ENCODE results near the gene EPHA6.

DNA sequence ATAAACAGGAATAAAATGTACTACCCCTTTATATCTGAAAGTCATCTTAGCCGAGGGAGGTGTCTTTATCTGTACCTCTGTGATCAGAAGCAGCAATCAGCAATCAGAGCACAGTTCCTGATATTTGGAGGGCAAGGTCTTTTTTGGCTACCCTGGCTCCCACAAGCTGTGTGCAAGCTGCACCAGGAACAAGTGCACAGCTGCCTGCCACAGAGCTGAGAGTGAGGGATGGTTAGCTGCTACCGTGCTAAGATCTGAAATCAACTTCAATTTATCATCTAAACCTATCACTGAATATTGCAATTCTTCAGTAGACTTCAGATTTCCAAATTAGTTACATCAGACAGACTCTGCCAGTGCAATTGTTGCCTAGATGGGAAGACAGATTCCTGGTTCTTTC, 545.6 kb downstream of the EPHA6 start:
- TF ChIP-seq EP300 (IDR thresholded peaks at IDR 0.05; ENCODE audit: low read length) (no peak), JUND (IDR thresholded peaks at IDR 0.05; ENCODE audit: borderline replicate concordance, low read depth, low read length) (no peak), JUND (tag; IDR thresholded peaks at IDR 0.05; ENCODE audit: borderline replicate concordance, low read depth, low read length) (no peak), ZNF586 (CRISPR knock-in tag; conservative IDR thresholded peaks at IDR 0.05) (no peak), KDM1A (IDR thresholded peaks at IDR 0.05) (no peak)
- TF ChIP-seq, protein P1, sequence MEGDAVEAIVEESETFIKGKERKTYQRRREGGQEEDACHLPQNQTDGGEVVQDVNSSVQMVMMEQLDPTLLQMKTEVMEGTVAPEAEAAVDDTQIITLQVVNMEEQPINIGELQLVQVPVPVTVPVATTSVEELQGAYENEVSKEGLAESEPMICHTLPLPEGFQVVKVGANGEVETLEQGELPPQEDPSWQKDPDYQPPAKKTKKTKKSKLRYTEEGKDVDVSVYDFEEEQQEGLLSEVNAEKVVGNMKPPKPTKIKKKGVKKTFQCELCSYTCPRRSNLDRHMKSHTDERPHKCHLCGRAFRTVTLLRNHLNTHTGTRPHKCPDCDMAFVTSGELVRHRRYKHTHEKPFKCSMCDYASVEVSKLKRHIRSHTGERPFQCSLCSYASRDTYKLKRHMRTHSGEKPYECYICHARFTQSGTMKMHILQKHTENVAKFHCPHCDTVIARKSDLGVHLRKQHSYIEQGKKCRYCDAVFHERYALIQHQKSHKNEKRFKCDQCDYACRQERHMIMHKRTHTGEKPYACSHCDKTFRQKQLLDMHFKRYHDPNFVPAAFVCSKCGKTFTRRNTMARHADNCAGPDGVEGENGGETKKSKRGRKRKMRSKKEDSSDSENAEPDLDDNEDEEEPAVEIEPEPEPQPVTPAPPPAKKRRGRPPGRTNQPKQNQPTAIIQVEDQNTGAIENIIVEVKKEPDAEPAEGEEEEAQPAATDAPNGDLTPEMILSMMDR (IDR thresholded peaks at IDR 0.05 in 2 of 3, conservative IDR thresholded peaks at IDR 0.05 in 1 of 3; ENCODE audit: insufficient read depth in 2 of 3, low read depth in 1 of 3, low read length in 3 of 3): no peak

All from K562 (cell line).